Upper lobe of left lung (tissue), 6 donors: ENCODE data around the gene EXOC6B. TPM values are rescaled to one million over a fixed set of nuclear protein-coding genes. Genes with fewer than 3 reads are reported as not detected.

Experiments
- ATAC-seq, 2 donors: fragments of 200-7000 bp; cut with Tn5 transposase; one replicate each; pipeline ENCODE4 v1.9.1; 2022; ENCODE audit warnings: mild to moderate bottlenecking in 2 of 2, moderate library complexity in 2 of 2; ENCODE audit not compliant: low FRiP score in 2 of 2
- DNase-seq, 2 donors: peaks; one replicate each; pipeline ENCODE4 v3.0.0-alpha.2; 2019 to 2020
- H3K27ac ChIP-seq, 4 donors: fragments of 200-600 bp; sonication (generic); one replicate each; pipeline ENCODE4 v1.5.1; 2016 to 2019
- H3K27me3 ChIP-seq, 4 donors: fragments of 200-600 bp; sonication (generic); one replicate each; pipeline ENCODE4 v1.5.1; 2017 to 2019
- H3K36me3 ChIP-seq, 4 donors: fragments of 200-600 bp; sonication (generic); one replicate each; pipeline ENCODE4 v1.5.1; 2016 to 2019
- H3K4me1 ChIP-seq, 4 donors: fragments of 200-600 bp; sonication (generic); one replicate each; pipeline ENCODE4 v1.5.1; 2018 to 2019
- H3K4me3 ChIP-seq, 4 donors: fragments of 200-600 bp; sonication (generic); one replicate each; pipeline ENCODE4 v1.5.1; 2017 to 2019; ENCODE audit warnings: mild to moderate bottlenecking in 2 of 4, moderate library complexity in 1 of 4
- H3K9me3 ChIP-seq, 4 donors: fragments of 200-600 bp; sonication (generic); one replicate each; pipeline ENCODE4 v1.5.1; 2018 to 2019
- CTCF ChIP-seq, 6 experiments: fragments of 450-650 bp in 4 of 6; fragments of 200-600 bp in 2 of 6; sonication (generic) in 2 of 6; IDR thresholded peaks; one replicate each; pipeline ENCODE4 v1.5.1; 2016 to 2019; ENCODE audit warnings: antibody characterized with exemption in 6 of 6
- EP300 ChIP-seq, 4 donors: sonication (generic); formaldehyde crosslinking; IDR thresholded peaks; one replicate each; pipeline ENCODE4 v1.5.1; 2017; ENCODE audit warnings: antibody characterized with exemption in 4 of 4, control low read depth in 2 of 4
- POLR2A ChIP-seq, 4 donors: fragments of 450-650 bp; IDR thresholded peaks; one replicate each; pipeline ENCODE4 v1.5.1; 2016 to 2017; ENCODE audit warnings: antibody characterized with exemption in 4 of 4, mild to moderate bottlenecking in 2 of 4
- POLR2AphosphoS5 ChIP-seq, 2 donors: sonication (generic); formaldehyde crosslinking; IDR thresholded peaks; one replicate each; pipeline ENCODE4 v1.5.1; 2017; ENCODE audit warnings: antibody characterized with exemption in 2 of 2
- WGBS, 2 donors: methylation state at CpG; one replicate each; pipeline ENCODE4 v1.1.5; 2017 to 2018; 5-methylcytosine and 5-hydroxymethylcytosine counted together
- total RNA-seq, 6 donors: library from RNA; depleted of rRNA in 4 of 6; stranded (reverse); fragments of >200 nt in 4 of 6; gene quantifications; one replicate each; pipeline versions ENCODE4 v1.1.0 to v1.2.1, GENCODE V29; 2016 to 2021
- donor health status: DM: no; HTN: no; CAD: no; lungs with moderate emphysema.
- donor health status: DM: no; HTN: yes; CAD: no; lungs with severe emphysema.

The EXOC6B gene
- total RNA-seq, 6 donors from 2014 or later: 11.0 to 56.6 (median 24.0) TPM

DNA sequence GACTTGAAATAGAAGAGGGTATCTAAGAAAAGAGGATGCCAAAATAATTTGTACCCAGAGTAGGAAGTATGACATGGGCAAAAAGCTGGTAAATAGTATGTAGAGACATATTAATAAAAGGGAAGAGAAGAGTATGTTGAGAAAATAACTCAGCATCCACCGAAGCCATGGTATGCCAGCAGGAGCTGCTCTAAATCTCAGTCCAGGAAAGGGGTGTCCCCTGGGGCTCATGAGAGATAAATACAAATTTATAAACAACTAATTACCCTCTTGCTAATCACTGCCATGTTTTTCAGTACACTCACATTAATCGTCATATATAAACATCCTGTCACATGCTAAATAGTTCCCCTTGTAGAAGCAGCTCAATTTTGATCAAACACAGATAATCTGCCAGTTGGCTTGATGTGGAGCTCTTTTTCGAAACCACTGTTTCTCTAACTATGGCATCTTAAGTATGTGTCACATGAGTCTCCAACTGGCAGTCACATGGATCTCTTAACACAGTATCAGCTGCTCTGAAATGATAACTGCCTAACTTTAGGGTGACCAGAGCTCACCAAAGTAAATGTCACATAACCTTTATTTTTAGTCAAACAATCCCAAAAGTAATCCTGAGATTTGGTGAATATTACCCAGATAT is 31.9 kb downstream of the EXOC6B start:
- H3K27ac ChIP-seq: peak overlapping the region in 2 of 4 donors; percentile 14 to 17
- H3K4me1 ChIP-seq: peaks cover 7 to 11% (median 9%) of the 10 kb centered on the region in 4 donors
- ATAC-seq: no peak
- no peaks in the 10 kb centered on the region for H3K27me3 ChIP-seq
- 28 to 38% methylated on average over 3 of the region's 3 CpGs for WGBS, 2 donors
- DNase-seq: no peak
- H3K36me3 ChIP-seq: no peaks in the 10 kb centered on the region
- H3K9me3 ChIP-seq: no peaks in the 10 kb centered on the region
- H3K4me3 ChIP-seq: no peak overlapping the region
- no peak for TF ChIP-seq POLR2AphosphoS5 (IDR thresholded peaks at IDR 0.05)
- TF ChIP-seq CTCF (IDR thresholded peaks at IDR 0.05): no peak
- TF ChIP-seq EP300 (IDR thresholded peaks at IDR 0.05): no peak

- WGBS, 2 donors: 96 to 100% methylated on average over 1 of the region's 1 CpG
- TF ChIP-seq POLR2AphosphoS5 (IDR thresholded peaks at IDR 0.05): no peak
- TF ChIP-seq EP300 (IDR thresholded peaks at IDR 0.05): no peak
- TF ChIP-seq POLR2A (IDR thresholded peaks at IDR 0.05): no peak
- TF ChIP-seq CTCF (IDR thresholded peaks at IDR 0.05): no peak
- Histone ChIP-seq H3K9me3 (no peaks in the 10 kb centered on the region), H3K4me3 (no peak overlapping the region), H3K36me3 (no peaks in the 10 kb centered on the region), H3K27me3 (no peaks in the 10 kb centered on the region), H3K4me1 (peaks cover 0 to 4% (median under 1%) of the 10 kb centered on the region in 4 donors), H3K27ac (no peak overlapping the region)
- no peak for DNase-seq
- no peak for ATAC-seq
These were observed 36.6 kb downstream of the EXOC6B start for GRCh38 chr2:72789241-72789640.

DNA sequence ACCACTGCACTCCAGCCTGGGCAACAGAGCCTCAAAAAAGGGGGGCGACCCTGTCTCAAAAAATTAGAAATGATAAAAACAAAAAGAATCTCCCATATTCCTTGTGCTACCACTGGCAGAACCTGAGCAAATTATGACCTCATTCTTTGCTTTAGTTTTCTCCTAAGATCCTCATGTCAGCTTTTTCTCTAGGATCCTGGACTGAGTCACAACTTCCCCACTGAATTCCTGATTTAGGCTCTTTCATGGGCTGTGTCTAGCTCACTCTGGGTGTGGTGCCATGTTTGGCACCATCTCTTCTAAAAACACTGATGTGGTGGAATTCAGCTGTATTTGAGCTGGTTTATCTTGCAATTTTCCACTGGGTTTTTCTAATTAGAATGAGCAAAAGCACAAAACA is 37.1 kb downstream of the EXOC6B start:
- ATAC-seq (peak in 1 of 2 donors; percentile 94), DNase-seq (no peak)
- no peaks in the 10 kb centered on the region for H3K9me3 ChIP-seq
- no peak overlapping the region for H3K4me3 ChIP-seq
- H3K27me3 ChIP-seq: no peaks in the 10 kb centered on the region
- TF ChIP-seq CTCF (IDR thresholded peaks at IDR 0.05): no peak
- TF ChIP-seq POLR2A (IDR thresholded peaks at IDR 0.05): no peak
- no peak for TF ChIP-seq POLR2AphosphoS5 (IDR thresholded peaks at IDR 0.05)
- H3K36me3 ChIP-seq: no peaks in the 10 kb centered on the region
- H3K4me1 ChIP-seq: peaks cover 0 to 3% (median 0%) of the 10 kb centered on the region in 4 donors
- H3K27ac ChIP-seq: no peak overlapping the region
- WGBS, 2 donors: 95% methylated on average over 1 of the region's 1 CpG

- H3K36me3 ChIP-seq: no peaks in the 10 kb centered on the region
- H3K27me3 ChIP-seq: no peaks in the 10 kb centered on the region
- H3K27ac ChIP-seq: no peak overlapping the region
- DNase-seq (no peak), ATAC-seq (no peak)
- H3K4me3 ChIP-seq: no peak overlapping the region
- WGBS, 2 donors: 75 to 85% methylated on average over 1 of the region's 1 CpG
- TF ChIP-seq EP300 (IDR thresholded peaks at IDR 0.05) (no peak), CTCF (IDR thresholded peaks at IDR 0.05) (no peak), POLR2AphosphoS5 (IDR thresholded peaks at IDR 0.05) (no peak), POLR2A (IDR thresholded peaks at IDR 0.05) (no peak)
- H3K9me3 ChIP-seq: no peaks in the 10 kb centered on the region
- peaks cover 4 to 12% (median 7%) of the 10 kb centered on the region in 4 donors for H3K4me1 ChIP-seq
These were observed 40.3 kb downstream of the EXOC6B start for GRCh38 chr2:72785517-72785916.

DNA sequence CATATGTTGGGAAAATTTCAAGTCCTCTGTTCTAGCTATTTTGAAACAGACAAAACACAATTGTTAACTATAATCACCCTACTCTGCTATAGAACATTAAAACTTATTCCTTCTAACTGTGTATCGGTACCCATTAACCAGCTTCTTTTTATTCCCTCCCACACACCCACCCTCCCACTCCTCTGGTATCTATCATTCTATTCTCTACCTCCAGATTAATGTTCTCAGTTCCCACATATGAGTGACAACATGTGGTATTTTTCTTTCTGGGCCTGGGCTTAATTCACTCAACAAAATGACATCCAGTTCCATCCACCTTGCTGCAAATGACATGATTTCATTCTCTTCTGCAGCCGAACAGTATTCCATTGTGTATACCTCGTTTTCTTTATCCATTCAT is 43.3 kb downstream of the EXOC6B start:
- H3K4me3 ChIP-seq: no peak overlapping the region
- H3K27me3 ChIP-seq: no peaks in the 10 kb centered on the region
- ATAC-seq: no peak
- TF ChIP-seq CTCF (IDR thresholded peaks at IDR 0.05) (no peak), POLR2A (IDR thresholded peaks at IDR 0.05) (no peak), EP300 (IDR thresholded peaks at IDR 0.05) (no peak), POLR2AphosphoS5 (IDR thresholded peaks at IDR 0.05) (no peak)
- H3K36me3 ChIP-seq: no peaks in the 10 kb centered on the region
- peaks cover 7 to 15% (median 11%) of the 10 kb centered on the region in 4 donors for H3K4me1 ChIP-seq
- H3K9me3 ChIP-seq: no peaks in the 10 kb centered on the region
- no peak for DNase-seq
- WGBS, 2 donors: 92 to 96% methylated on average over 3 of the region's 3 CpGs
- no peak overlapping the region for H3K27ac ChIP-seq
